ENCODE data around the gene ABCA3.

The ABCA3 gene

DNA sequence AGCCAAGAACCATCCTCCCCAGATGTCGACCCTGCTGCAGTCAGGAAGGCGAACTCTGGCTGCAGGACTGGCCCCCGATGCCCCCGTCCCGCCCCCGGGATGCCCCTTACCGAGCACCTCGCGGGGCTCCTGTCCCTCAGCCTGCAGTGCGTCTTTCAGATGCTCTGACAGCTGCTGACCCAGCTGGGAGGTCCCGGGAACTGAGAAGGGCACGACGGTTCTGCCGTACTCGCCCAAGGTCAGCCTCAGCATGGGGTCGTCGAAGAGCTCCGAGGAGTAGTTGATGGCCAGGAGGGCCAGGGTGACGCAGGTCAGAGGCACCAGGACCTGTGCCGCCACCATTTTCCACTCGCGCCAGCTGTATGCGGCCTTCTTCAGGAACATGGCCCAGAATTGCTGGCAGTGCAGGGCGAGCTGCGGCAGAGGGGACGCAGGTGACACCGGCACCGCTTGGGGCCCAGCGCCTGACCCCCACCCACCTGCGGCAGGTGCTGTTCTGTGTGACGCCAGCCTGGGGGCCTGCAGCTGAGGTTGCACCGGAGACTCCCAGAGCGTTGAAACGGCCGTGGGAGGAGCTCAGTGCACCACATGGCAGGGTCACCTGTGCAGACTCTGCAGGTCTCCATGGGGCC, 52.5 kb downstream of the ABCA3 start:
- Histone ChIP-seq H3K4me1 (ENCODE audit: insufficient read depth, low read length) (no peaks in the 10 kb centered on the region), H3K4me3 (ENCODE audit: low read length) (no peak overlapping the region), H3K36me3 (ENCODE audit: insufficient read depth, low read length) (peaks cover 34% of the 10 kb centered on the region), H3K27me3 (ENCODE audit: insufficient read depth, low read length) (no peaks in the 10 kb centered on the region), H2AFZ (ENCODE audit: low read depth, low read length) (no peak overlapping the region), H3K9me3 (ENCODE audit: low read length) (no peaks in the 10 kb centered on the region)

DNA sequence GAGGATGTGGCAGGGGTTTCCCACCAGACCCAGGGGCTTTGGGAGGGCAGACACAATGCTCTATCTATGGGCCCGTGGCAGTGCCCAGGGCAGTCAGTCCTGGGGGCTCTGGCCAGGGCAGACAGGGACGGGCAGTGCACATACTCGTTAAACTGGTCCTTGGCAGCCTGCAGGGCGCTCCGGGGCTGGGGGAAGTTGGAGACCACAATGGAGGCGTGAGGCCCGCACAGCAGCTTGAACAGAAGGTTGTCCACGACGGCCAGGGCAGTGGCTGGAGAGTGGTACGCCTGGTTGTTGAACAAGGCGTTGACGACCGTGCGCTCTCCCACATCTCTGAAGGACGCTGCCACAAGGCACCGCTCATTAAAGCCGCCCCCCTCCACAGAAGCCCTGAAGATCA, 54.0 kb downstream of the ABCA3 start:
- Histone ChIP-seq H3K36me3 (ENCODE audit: insufficient read depth, low read length) (peaks cover 37% of the 10 kb centered on the region), H2AFZ (ENCODE audit: low read depth, low read length) (no peak overlapping the region), H3K4me1 (ENCODE audit: insufficient read depth, low read length) (no peaks in the 10 kb centered on the region), H3K27me3 (ENCODE audit: insufficient read depth, low read length) (no peaks in the 10 kb centered on the region), H3K9me3 (ENCODE audit: low read length) (no peaks in the 10 kb centered on the region), H3K4me3 (ENCODE audit: low read length) (no peak overlapping the region)

DNA sequence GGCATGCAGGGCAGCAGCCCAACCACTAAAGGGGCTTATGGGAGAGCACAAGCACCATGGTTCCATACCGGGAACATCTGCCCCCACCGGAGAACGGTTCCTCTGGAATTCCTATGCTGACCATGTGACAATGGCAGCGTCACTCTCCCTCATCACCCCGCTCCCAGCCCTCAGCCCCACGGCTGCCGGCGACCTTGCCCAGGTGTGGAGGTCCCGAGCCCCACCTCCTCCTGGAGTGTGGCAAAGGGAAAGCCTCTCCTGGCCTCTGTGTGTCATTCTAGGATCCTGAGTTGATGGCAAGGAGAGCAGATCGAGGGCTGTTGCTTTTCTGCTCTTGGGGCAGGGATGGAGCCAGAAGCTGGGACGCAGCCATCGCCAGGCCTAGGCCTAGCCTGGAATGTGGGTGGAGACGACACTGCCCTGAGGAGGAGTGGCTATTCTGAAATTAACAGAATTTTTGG, 54.8 kb downstream of the ABCA3 start:
- Histone ChIP-seq H3K4me1 (ENCODE audit: insufficient read depth, low read length) (no peaks in the 10 kb centered on the region), H3K4me3 (ENCODE audit: low read length) (no peak overlapping the region)

DNA sequence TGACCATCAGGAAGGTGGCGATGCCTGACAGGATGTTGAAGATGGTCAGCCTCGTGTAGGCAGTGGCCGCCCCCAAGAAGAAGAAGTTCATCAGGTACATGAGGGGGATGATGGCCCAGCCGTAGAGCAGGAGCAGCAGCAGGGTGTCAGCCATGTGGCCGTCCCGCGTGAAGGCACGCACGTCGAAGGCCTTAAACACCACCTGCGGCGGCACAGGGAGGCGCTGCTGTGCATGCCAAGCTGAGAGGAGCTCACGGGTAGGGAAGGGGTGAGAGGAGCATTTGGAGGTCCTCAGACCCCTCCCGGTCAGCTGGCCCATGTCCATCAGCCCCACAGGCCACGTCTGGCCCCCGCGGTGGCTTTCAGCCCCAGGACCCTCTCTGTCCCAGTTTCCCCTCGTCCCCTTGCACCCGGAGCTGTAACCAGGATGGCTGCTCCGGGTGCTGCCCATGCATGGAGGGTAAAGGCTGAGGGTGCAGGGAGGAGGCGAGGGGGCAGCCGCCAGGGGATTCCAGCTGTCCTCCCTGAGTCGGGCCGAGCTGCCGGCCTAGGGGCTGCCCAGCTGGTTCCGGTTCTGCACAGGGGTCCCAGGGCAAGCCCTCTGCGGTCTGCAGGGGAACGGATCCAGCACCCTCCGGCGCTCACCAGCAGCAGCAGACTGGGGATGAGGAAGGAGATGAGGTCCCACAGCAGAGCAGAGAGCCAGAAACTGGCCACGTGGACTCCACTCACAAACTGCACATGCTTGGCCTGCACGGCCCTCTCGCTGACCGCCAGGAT, 55.5 kb downstream of the ABCA3 start:
- Histone ChIP-seq H3K36me3 (ENCODE audit: insufficient read depth, low read length) (peaks cover 34% of the 10 kb centered on the region), H3K9me3 (ENCODE audit: low read length) (no peaks in the 10 kb centered on the region), H3K4me1 (ENCODE audit: insufficient read depth, low read length) (no peaks in the 10 kb centered on the region), H3K4me3 (ENCODE audit: low read length) (no peak overlapping the region), H2AFZ (ENCODE audit: low read depth, low read length) (no peak overlapping the region), H3K27me3 (ENCODE audit: insufficient read depth, low read length) (no peaks in the 10 kb centered on the region)

More for the DNA sequence above, 54.8 kb downstream of the ABCA3 start:
- H3K36me3 ChIP-seq (ENCODE audit: insufficient read depth, low read length) = peaks cover 34% of the 10 kb centered on the region
- no peaks in the 10 kb centered on the region for H3K9me3 ChIP-seq (ENCODE audit: low read length)
- no peaks in the 10 kb centered on the region for H3K27me3 ChIP-seq (ENCODE audit: insufficient read depth, low read length)
- H2AFZ ChIP-seq (ENCODE audit: low read depth, low read length) = no peak overlapping the region

DNA sequence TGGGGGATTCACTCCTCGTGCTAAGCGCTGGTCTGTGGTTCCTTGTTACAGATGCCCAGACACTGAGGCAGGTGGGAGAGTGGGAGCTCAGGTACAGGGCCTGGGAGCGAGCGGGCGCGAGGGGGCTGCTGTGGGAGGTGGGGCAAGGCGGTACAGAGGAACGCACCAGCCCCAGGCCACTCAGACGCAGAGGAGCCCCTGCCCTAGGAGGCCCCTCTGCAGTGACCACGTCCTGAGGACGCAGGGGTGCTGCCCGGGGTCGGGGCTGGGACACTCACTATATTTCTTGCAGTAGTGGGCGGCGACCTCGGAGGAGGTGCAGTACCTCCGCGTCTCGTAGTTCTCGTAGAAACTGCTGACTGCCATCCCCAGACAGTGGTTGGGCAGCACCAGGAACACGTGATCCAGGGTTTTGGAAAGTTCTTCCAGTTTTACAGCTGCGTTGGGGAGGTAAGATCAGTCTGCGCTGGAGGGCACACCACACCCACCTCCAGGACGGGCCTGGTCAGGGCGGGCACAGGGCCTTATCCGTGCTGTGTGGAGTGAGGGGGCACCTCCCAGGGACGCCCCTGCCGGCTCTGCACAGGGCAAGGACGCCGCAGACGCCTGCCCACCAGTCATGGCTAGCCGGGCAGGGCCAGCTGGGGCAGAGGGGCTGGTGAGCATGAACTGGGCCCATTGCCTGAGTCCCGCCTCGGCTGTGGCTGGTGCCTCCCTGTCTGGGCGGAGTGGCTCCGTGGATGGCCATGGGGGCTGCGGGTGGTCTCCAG, 56.3 kb downstream of the ABCA3 start:
- peaks cover 30% of the 10 kb centered on the region for H3K36me3 ChIP-seq (ENCODE audit: insufficient read depth, low read length)
- H2AFZ ChIP-seq (ENCODE audit: low read depth, low read length) = no peak overlapping the region
- H3K27me3 ChIP-seq (ENCODE audit: insufficient read depth, low read length) = no peaks in the 10 kb centered on the region
- H3K4me1 ChIP-seq (ENCODE audit: insufficient read depth, low read length) = no peaks in the 10 kb centered on the region
- no peak overlapping the region for H3K4me3 ChIP-seq (ENCODE audit: low read length)
- H3K9me3 ChIP-seq (ENCODE audit: low read length) = no peaks in the 10 kb centered on the region

DNA sequence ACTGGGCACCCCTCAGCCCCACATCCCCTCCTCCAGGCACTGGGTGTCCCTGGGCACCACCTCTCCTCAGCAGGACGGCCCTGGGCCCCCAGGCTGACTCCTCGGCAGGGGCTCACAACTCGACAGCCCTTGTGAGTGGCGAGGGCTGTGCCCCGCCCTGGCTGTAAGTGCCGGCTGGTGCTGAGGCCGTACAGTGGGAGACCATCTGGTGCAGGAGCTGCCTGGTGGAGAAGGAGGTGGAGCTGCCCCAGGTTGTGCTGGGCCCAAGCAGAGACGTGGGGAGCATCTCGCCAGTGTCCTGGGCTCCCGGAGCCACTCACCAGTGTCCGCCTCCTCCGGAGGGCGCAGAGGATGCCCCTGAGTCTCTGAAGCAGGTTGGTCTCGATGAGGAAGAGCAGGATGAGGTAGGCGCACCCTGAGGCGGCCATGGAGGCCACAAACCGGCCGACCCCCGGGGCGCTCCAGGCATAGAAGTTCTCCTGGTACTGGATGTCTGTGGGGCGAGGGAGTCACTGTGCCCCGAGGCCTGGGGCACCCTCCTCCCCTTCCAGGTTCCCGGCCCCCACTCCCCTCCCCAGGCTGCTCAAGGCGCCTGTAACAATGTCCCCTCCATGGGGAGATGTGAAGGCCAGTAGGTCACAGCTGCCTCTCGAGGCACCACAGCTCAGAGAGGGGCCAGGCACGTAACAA, 57.5 kb downstream of the ABCA3 start:
- no peak overlapping the region for H2AFZ ChIP-seq (ENCODE audit: low read depth, low read length)
- peaks cover 27% of the 10 kb centered on the region for H3K36me3 ChIP-seq (ENCODE audit: insufficient read depth, low read length)
- no peaks in the 10 kb centered on the region for H3K4me1 ChIP-seq (ENCODE audit: insufficient read depth, low read length)
- no peak overlapping the region for H3K4me3 ChIP-seq (ENCODE audit: low read length)
- no peaks in the 10 kb centered on the region for H3K27me3 ChIP-seq (ENCODE audit: insufficient read depth, low read length)
- H3K9me3 ChIP-seq (ENCODE audit: low read length) = no peaks in the 10 kb centered on the region

DNA sequence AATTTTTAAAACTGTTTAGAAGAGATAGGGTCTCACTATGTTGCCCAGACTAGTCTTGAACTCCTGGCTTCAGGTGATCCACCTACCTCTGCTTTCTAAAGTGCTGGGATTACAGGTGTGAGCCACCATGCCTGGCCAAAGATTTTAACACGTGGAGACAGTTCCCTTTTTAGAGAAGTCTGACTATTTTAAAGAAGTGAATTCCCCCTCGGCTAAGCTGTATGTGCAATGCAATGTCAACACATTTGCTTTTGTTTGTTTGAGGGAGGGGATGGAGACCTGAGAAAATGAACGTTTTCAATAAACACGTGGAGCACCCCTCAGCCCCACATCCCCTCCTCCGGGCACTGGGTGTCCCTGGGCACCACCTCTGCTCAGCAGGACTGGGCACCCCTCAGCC, 58.3 kb downstream of the ABCA3 start:
- H2AFZ ChIP-seq (ENCODE audit: low read depth, low read length) = no peak overlapping the region
- H3K9me3 ChIP-seq (ENCODE audit: low read length) = no peaks in the 10 kb centered on the region
- H3K27me3 ChIP-seq (ENCODE audit: insufficient read depth, low read length) = no peaks in the 10 kb centered on the region
- H3K4me1 ChIP-seq (ENCODE audit: insufficient read depth, low read length) = no peaks in the 10 kb centered on the region
- H3K4me3 ChIP-seq (ENCODE audit: low read length) = no peak overlapping the region
- H3K36me3 ChIP-seq (ENCODE audit: insufficient read depth, low read length) = peaks cover 27% of the 10 kb centered on the region

DNA sequence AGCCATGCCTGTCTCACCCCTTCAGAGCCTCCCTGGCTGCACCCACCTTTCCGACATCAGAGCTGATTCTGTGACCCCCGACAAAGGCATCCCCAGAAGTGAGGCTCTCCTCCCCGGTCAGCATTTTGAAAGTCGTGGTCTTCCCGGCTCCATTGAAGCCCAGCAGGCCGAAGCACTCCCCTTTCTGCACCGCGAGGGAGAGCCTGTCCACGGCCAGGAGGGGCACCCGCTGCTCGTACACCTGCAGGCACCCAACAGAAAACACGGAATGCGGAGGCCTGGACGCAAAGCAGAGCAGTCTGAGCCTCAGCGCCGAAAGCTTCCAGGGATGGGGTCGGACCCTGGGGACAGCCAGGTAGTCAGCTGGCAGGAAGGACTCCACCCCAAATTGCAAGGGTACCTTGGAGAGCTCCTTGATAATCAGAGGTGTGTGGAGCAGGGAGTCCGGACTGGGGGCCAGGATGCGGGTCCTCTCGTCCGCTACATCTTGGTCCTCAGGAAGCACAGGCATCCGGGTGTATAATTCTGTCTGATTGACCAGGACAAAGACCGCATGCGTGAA, 59.5 kb downstream of the ABCA3 start:
- H3K36me3 ChIP-seq (ENCODE audit: insufficient read depth, low read length) = peaks cover 24% of the 10 kb centered on the region
- no peak overlapping the region for H3K4me3 ChIP-seq (ENCODE audit: low read length)
- H3K27me3 ChIP-seq (ENCODE audit: insufficient read depth, low read length) = no peaks in the 10 kb centered on the region
- H2AFZ ChIP-seq (ENCODE audit: low read depth, low read length) = no peak overlapping the region
- no peaks in the 10 kb centered on the region for H3K4me1 ChIP-seq (ENCODE audit: insufficient read depth, low read length)
- no peaks in the 10 kb centered on the region for H3K9me3 ChIP-seq (ENCODE audit: low read length)

DNA sequence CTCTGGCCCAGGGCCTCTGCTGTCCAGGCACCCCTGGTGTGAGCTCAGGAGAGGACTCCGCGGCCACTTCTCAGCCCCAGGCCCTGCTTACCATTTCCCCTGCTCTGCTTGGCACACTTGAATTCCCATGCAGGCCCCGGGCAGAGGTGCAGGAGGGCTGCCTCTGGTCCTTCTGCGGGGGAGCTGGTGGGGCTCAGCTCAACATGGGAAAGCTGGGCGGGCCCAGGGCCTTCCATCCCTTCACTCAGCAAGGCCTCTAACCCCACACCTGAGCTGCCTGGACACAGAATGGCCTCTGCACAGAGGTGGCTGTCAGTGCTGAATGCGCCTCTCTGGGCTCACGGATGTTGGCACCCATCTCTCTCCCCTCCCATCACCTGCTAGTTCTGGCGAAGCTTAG, 60.1 kb downstream of the ABCA3 start:
- H3K27me3 ChIP-seq (ENCODE audit: insufficient read depth, low read length) = no peaks in the 10 kb centered on the region
- H2AFZ ChIP-seq (ENCODE audit: low read depth, low read length) = no peak overlapping the region
- H3K9me3 ChIP-seq (ENCODE audit: low read length) = no peaks in the 10 kb centered on the region
- H3K36me3 ChIP-seq (ENCODE audit: insufficient read depth, low read length) = peaks cover 19% of the 10 kb centered on the region
- H3K4me3 ChIP-seq (ENCODE audit: low read length) = no peak overlapping the region
- H3K4me1 ChIP-seq (ENCODE audit: insufficient read depth, low read length) = no peaks in the 10 kb centered on the region

DNA sequence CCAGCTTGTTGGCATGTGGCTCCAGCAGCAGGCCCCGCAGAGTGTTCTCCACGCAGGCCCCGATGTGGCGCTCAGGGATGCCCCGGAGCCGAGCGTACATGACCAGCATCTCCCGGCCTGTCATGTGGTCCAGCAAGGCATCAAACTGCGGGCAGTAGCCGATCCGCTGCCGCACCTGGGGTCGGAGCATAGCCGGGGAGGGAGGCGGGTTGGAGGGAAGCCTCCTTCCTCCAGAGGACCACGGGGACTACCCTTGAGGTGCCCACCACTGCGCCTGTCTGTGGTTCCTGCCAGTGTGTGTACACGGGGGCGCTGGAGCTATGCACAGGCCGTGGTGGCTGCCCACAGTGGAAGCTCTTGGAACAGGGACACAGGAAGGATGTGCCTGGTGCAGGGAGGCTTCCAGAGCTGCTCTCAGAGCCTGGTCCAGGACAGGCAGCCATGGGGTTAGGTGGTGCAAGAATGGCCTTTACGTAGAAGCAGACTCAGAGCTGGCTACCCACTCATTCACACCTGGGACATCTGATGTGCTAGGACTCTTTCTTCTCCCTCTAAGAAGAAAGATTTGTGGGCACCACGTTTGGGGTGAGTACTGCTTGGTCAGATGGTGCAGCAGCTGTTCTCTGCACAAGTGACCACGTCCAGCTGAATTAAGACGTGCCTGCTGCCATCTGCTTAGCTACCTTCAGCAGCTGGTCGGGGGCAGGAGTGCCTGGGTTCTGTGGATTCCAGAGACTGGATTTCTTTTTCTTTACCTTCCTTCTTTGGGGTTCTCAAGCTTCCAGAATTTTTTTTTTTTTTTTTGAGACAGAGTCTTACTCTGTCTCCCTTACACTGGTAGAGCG, 61.4 kb downstream of the ABCA3 start:
- no peak overlapping the region for H2AFZ ChIP-seq (ENCODE audit: low read depth, low read length)
- H3K4me3 ChIP-seq (ENCODE audit: low read length) = no peak overlapping the region
- no peaks in the 10 kb centered on the region for H3K9me3 ChIP-seq (ENCODE audit: low read length)
- peaks cover 12% of the 10 kb centered on the region for H3K36me3 ChIP-seq (ENCODE audit: insufficient read depth, low read length)
- H3K27me3 ChIP-seq (ENCODE audit: insufficient read depth, low read length) = no peaks in the 10 kb centered on the region
- no peaks in the 10 kb centered on the region for H3K4me1 ChIP-seq (ENCODE audit: insufficient read depth, low read length)

DNA sequence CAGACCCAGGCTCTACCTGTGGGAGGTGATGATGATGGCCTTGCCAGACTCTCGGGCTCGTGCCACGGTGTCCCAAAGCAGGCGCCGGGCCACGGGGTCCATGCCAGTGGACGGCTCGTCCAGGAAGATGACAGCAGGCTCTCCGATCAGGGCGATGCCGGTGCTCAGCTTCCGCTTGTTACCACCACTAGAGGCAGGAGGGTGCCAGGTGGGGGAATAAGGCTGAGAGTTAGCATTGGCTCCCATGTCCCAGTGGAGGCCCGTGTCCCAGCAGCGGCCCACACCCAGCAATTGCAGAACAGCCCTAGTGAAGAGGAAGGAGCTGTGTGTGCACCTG, 62.3 kb downstream of the ABCA3 start:
- no peak overlapping the region for H2AFZ ChIP-seq (ENCODE audit: low read depth, low read length)
- no peaks in the 10 kb centered on the region for H3K4me1 ChIP-seq (ENCODE audit: insufficient read depth, low read length)
- H3K9me3 ChIP-seq (ENCODE audit: low read length) = no peaks in the 10 kb centered on the region
- H3K27me3 ChIP-seq (ENCODE audit: insufficient read depth, low read length) = no peaks in the 10 kb centered on the region
- peaks cover 6% of the 10 kb centered on the region for H3K36me3 ChIP-seq (ENCODE audit: insufficient read depth, low read length)
- no peak overlapping the region for H3K4me3 ChIP-seq (ENCODE audit: low read length)
